Right lung (tissue), 5 donors: ENCODE measurements around the gene FASTKD3. TPM values are rescaled to one million over a fixed set of nuclear protein-coding genes. Genes with fewer than 3 reads are reported as not detected.
A peak's percentile ranks its signal among the peaks of the same experiment; 100 is the strongest.

Experiments
- DNase-seq, 2 donors: peaks; one replicate each; pipeline ENCODE4 v3.0.0-alpha.2; 2013
- polyA plus RNA-seq, 5 donors: library from polyadenylated mRNA; unstranded; fragments of 120-200 nt; gene quantifications; one replicate each; pipeline versions ENCODE4 v1.2.1 to v1.2.3, GENCODE V29; 2013; ENCODE audit warnings: inconsistent platforms in 1 of 5, low replicate concordance in 1 of 5; ENCODE audit not compliant: insufficient read length in 5 of 5, insufficient read depth in 1 of 5

Gene FASTKD3
- polyA plus RNA-seq, 5 donors: 17.1 to 28.8 (median 27.3) TPM

- DNase-seq: no peak
These were observed 14.1 kb upstream of the FASTKD3 start for GRCh38 chr5:7882926-7883325.

- no peak for DNase-seq
These were observed 13.0 kb upstream of the FASTKD3 start for GRCh38 chr5:7881816-7882215.

GRCh38 chr5:7881091-7881490 is 12.3 kb upstream of the FASTKD3 start:
- DNase-seq: no peak

GRCh38 chr5:7878381-7878873 is 9.6 kb upstream of the FASTKD3 start:
- no peak for DNase-seq

- DNase-seq: no peak
These were observed 9.0 kb upstream of the FASTKD3 start for GRCh38 chr5:7877851-7878250.

GRCh38 chr5:7876867-7877266 is 8.0 kb upstream of the FASTKD3 start:
- no peak for DNase-seq

GRCh38 chr5:7875151-7875550 is 6.3 kb upstream of the FASTKD3 start:
- DNase-seq: no peak

- DNase-seq: no peak
These were observed 5.8 kb upstream of the FASTKD3 start for GRCh38 chr5:7874639-7875038.

GRCh38 chr5:7873216-7873615 is 4.4 kb upstream of the FASTKD3 start:
- DNase-seq: no peak

- no peak for DNase-seq
These were observed 3.8 kb upstream of the FASTKD3 start for GRCh38 chr5:7872517-7873130.

GRCh38 chr5:7871653-7872052 is 2.8 kb upstream of the FASTKD3 start:
- no peak for DNase-seq

- DNase-seq: peak in 1 of 2 donors; percentile 12
These were observed 774 bp upstream of the FASTKD3 start for GRCh38 chr5:7869474-7870136.

GRCh38 chr5:7868427-7868772 is 431 bp downstream of the FASTKD3 start:
- no peak for DNase-seq

GRCh38 chr5:7867260-7867659 is 1.6 kb downstream of the FASTKD3 start:
- DNase-seq: no peak

GRCh38 chr5:7866196-7866595 is 2.6 kb downstream of the FASTKD3 start:
- DNase-seq: no peak

- no peak for DNase-seq
These were observed 10.8 kb downstream of the FASTKD3 start for GRCh38 chr5:7857926-7858632.

- DNase-seq: no peak
These were observed 11.5 kb downstream of the FASTKD3 start for GRCh38 chr5:7857361-7857760.

- DNase-seq: no peak
These were observed 12.0 kb downstream of the FASTKD3 start for GRCh38 chr5:7856855-7857254.

GRCh38 chr5:7855611-7856010 is 13.2 kb downstream of the FASTKD3 start:
- DNase-seq: no peak

- DNase-seq: no peak
These were observed 15.8 kb downstream of the FASTKD3 start for GRCh38 chr5:7852988-7853387.

- peak in 1 of 2 donors; percentile 23 for DNase-seq
These were observed 16.3 kb downstream of the FASTKD3 start for GRCh38 chr5:7852542-7852941.

GRCh38 chr5:7851617-7852289 is 17.1 kb downstream of the FASTKD3 start:
- peak in 1 of 2 donors; percentile 14 for DNase-seq

GRCh38 chr5:7851240-7851592 is 17.6 kb downstream of the FASTKD3 start:
- DNase-seq: no peak
